Measurements from ENCODE around the gene ADAMTS15.

Gene ADAMTS15

GRCh38 chr11:130416906-130417305 is 31.5 kb upstream of the ADAMTS15 start:
- Histone ChIP-seq H3K27ac (no peak overlapping the region), H3K4me3 (no peak overlapping the region)

GRCh38 chr11:130418210-130418609 is 30.2 kb upstream of the ADAMTS15 start:
- no peak overlapping the region for H3K4me3 ChIP-seq
- H3K27ac ChIP-seq = no peak overlapping the region

- no peak overlapping the region for H3K27ac ChIP-seq
- H3K4me3 ChIP-seq = no peak overlapping the region
These were observed 29.7 kb upstream of the ADAMTS15 start for GRCh38 chr11:130418756-130419155.

- Histone ChIP-seq H3K27ac (no peak overlapping the region), H3K4me3 (no peak overlapping the region)
These were observed 27.8 kb upstream of the ADAMTS15 start for GRCh38 chr11:130420478-130421198.

GRCh38 chr11:130421199-130421585 is 27.3 kb upstream of the ADAMTS15 start:
- no peak overlapping the region for H3K27ac ChIP-seq
- no peak overlapping the region for H3K4me3 ChIP-seq

- Histone ChIP-seq H3K27ac (no peak overlapping the region), H3K4me3 (no peak overlapping the region)
These were observed 26.7 kb upstream of the ADAMTS15 start for GRCh38 chr11:130421697-130422096.

- H3K27ac ChIP-seq = no peak overlapping the region
- no peak overlapping the region for H3K4me3 ChIP-seq
These were observed 26.0 kb upstream of the ADAMTS15 start for GRCh38 chr11:130422251-130422995.

- Histone ChIP-seq H3K27ac (no peak overlapping the region), H3K4me3 (no peak overlapping the region)
These were observed 24.8 kb upstream of the ADAMTS15 start for GRCh38 chr11:130423541-130424142.

- no peak overlapping the region for H3K27ac ChIP-seq
- H3K4me3 ChIP-seq = no peak overlapping the region
These were observed 23.8 kb upstream of the ADAMTS15 start for GRCh38 chr11:130424613-130425140.

- H3K4me3 ChIP-seq = no peak overlapping the region
- H3K27ac ChIP-seq = no peak overlapping the region
These were observed 23.3 kb upstream of the ADAMTS15 start for GRCh38 chr11:130425156-130425555.

- no peak overlapping the region for H3K27ac ChIP-seq
These were observed 22.1 kb upstream of the ADAMTS15 start for GRCh38 chr11:130426223-130426836.

GRCh38 chr11:130426837-130427341 is 21.6 kb upstream of the ADAMTS15 start:
- H3K4me3 ChIP-seq = peak overlapping the region in 2 of 7 experiments; percentile 8 to 48
- no peak overlapping the region for H3K27ac ChIP-seq

More at GRCh38 chr11:130426223-130426836, 22.1 kb upstream of the ADAMTS15 start:
- no peak overlapping the region for H3K4me3 ChIP-seq

- Histone ChIP-seq H3K27ac (peak overlapping the region in 1 of 21 experiments; percentile 13), H3K4me3 (peak overlapping the region in 5 of 7 experiments; percentile 10 to 48 (median 23))
These were observed 20.7 kb upstream of the ADAMTS15 start for GRCh38 chr11:130427581-130428315.

GRCh38 chr11:130428316-130429119 is 19.9 kb upstream of the ADAMTS15 start, which contains the start of gene ADAMTS8:
ADAMTS8 (minus strand) TSS chr11:130428609; CDS start chr11:130428286, 323 bp downstream.
- Histone ChIP-seq H3K27ac (peak within 1 kb of the TSS in 1 of 21 experiments; percentile 13), H3K4me3 (peak within 1 kb of the TSS in 5 of 7 experiments; percentile 10 to 48 (median 23))

- no peak overlapping the region for H3K27ac ChIP-seq
- H3K4me3 ChIP-seq = no peak overlapping the region
These were observed 19.2 kb upstream of the ADAMTS15 start for GRCh38 chr11:130429120-130429681.

GRCh38 chr11:130429983-130430382 is 18.5 kb upstream of the ADAMTS15 start:
- Histone ChIP-seq H3K4me3 (no peak overlapping the region), H3K27ac (no peak overlapping the region)

GRCh38 chr11:130431331-130431773 is 17.1 kb upstream of the ADAMTS15 start:
- Histone ChIP-seq H3K27ac (no peak overlapping the region), H3K4me3 (no peak overlapping the region)

- H3K27ac ChIP-seq = no peak overlapping the region
- no peak overlapping the region for H3K4me3 ChIP-seq
These were observed 16.6 kb upstream of the ADAMTS15 start for GRCh38 chr11:130431801-130432200.
